ENCODE measurements around the gene UQCC2. TPM values are rescaled to one million over a fixed set of nuclear protein-coding genes. Genes with fewer than 3 reads are reported as not detected.

The UQCC2 gene
- total and polyA plus RNA-seq, 2 of the 4 experiments (the other 2 are of a cell fraction) = 13.8 to 34.5 TPM

DNA sequence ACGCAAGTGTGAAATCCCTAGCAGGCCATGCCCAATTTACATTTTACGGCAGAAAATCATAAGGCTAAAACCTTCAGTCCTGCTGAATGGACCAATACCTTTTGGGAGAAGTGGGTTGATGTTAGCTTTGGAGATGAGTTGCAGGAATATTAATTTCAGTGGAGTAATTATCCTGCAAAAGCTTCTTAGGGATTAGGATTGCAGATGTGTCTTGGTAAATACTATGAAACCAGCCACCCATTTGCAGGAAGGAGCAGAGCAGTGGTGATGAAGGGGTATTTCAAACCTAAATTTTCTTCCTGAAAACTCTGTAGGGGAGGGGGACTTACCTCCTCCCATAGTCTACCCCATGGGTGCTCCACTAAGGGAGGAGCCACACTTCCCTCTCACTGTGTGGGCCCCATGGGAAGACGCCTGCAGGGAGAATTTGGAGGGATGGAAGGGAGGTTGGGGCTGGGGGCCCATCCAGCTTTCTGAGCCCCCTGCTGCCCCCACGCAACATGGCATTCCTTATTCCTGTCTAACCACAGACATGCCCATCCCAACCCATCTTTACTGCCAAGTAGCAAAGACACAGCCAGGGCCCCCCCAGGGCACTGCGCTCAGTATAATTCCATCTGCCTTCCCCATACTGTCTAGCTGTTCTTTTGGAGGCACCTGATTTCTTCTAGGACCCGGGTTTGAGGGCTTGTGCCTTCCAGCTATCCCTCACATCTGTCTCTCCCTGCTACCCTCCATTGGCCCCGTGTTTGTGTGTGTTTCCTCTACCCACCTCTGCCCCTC, 14.6 kb upstream of the UQCC2 start:
- no CpG with 5 or more reads among the region's 7 CpGs for WGBS, 2 experiments (ENCODE audit: extremely low coverage in 2 of 2, insufficient read length in 1 of 2)
- Histone ChIP-seq H3K4me3 (ENCODE audit: insufficient read depth, low read depth, low read length) (no peak overlapping the region), H3K4me1 (ENCODE audit: control insufficient read depth, insufficient read depth, low read length) (no peaks in the 10 kb centered on the region), H2BK15ac (ENCODE audit: low read depth, low read length) (no peak overlapping the region), H3K36me3 (ENCODE audit: control insufficient read depth, insufficient read depth, low read length) (no peaks in the 10 kb centered on the region), H3K18ac (ENCODE audit: low read depth, low read length) (no peak overlapping the region), H2BK20ac (ENCODE audit: low read depth, low read length) (no peak overlapping the region), H4K91ac (ENCODE audit: insufficient read depth, low read depth, low read length) (no peak overlapping the region), H2AK5ac (ENCODE audit: low read depth, low read length) (no peak overlapping the region), H3K27ac (ENCODE audit: insufficient read depth, low read length) (no peak overlapping the region), H2BK5ac (ENCODE audit: low read depth, low read length, poor library complexity, severe bottlenecking) (no peak overlapping the region), H3K4ac (ENCODE audit: low read depth, low read length) (no peak overlapping the region), H3K56ac (ENCODE audit: extremely low read depth, insufficient read depth, low read length) (no peak overlapping the region), H3K14ac (replicated peaks; ENCODE audit: low read depth, low read length) (no peak overlapping the region), H3K79me1 (ENCODE audit: low read depth in 1 of 2, low read length in 2 of 2) (no peaks in the 10 kb centered on the region), H3K9me3 (ENCODE audit: control insufficient read depth, insufficient read depth, low read length) (no peaks in the 10 kb centered on the region), H2BK120ac (ENCODE audit: low read depth, low read length) (no peak overlapping the region), H4K8ac (ENCODE audit: low read depth in 2 of 2, low read length in 2 of 2) (no peak overlapping the region), H2AK9ac (replicated peaks; ENCODE audit: low read depth, low read length, poor library complexity) (no peak overlapping the region), H4K5ac (ENCODE audit: low read depth, low read length) (no peak overlapping the region), H4K20me1 (ENCODE audit: insufficient read depth, low read length) (no peaks in the 10 kb centered on the region), H2AFZ (replicated peaks; ENCODE audit: low read length, poor library complexity) (no peak overlapping the region), H3K9ac (ENCODE audit: low read depth, low read length) (no peak overlapping the region), H3K23ac (ENCODE audit: low read depth, low read length) (no peak overlapping the region), H3K27me3 (ENCODE audit: control insufficient read depth, insufficient read depth, low read length) (peaks cover 38% of the 10 kb centered on the region), H3K4me2 (ENCODE audit: low read depth, low read length) (no peak overlapping the region), H3K9me1 (ENCODE audit: insufficient read depth, low read length) (no peaks in the 10 kb centered on the region)
- ChIA-PET POLR2A (ENCODE audit: unreplicated experiment) (no interaction called here), CTCF (interaction anchor here (2.8 kb wide), 1 partner anchor 15 kb away, joined by 10 read pairs; the partner anchor contains the start of gene UQCC2)
- ATAC-seq (ENCODE audit: low read depth) (no peak), DNase-seq (no peak)
- intact Hi-C loops (cut with micrococcal nuclease) (no loop called here), in situ Hi-C loops (cut with MboI; ENCODE audit: low sequenced_read_pairs) (no loop called here), dilution Hi-C loops (cut with HindIII; ENCODE audit: low sequenced_read_pairs, unreplicated experiment) (no loop called here)
- no TSS peak for BruUV-seq (replicated peaks)
- TF ChIP-seq, protein P1, sequence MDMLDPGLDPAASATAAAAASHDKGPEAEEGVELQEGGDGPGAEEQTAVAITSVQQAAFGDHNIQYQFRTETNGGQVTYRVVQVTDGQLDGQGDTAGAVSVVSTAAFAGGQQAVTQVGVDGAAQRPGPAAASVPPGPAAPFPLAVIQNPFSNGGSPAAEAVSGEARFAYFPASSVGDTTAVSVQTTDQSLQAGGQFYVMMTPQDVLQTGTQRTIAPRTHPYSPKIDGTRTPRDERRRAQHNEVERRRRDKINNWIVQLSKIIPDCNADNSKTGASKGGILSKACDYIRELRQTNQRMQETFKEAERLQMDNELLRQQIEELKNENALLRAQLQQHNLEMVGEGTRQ (IDR thresholded peaks at IDR 0.05; ENCODE audit: low read depth, low read length) = no peak

All from IMR-90 (cell line).